Common myeloid progenitor, CD34-positive (primary cell): ENCODE measurements around the gene DMGDH.

Experiments used
- CTCF ChIA-PET: fragments of 350-600 bp; sonication (Branson Sonifier 250); formaldehyde crosslinking; loops from one replicate; lab custom pipeline; 2021; ENCODE audit warnings: antibody characterized with exemption; lab: Charles Lee
- POLR2A ChIA-PET: fragments of 350-600 bp; sonication (Branson Sonifier 250); formaldehyde crosslinking; loops from one replicate; lab custom pipeline; 2021; ENCODE audit warnings: antibody characterized with exemption; lab: Charles Lee
- DNase-seq, 3 donors: peaks; one replicate each; pipeline versions ENCODE4 v3.0.0 to v3.0.0-alpha.2; 2013
- H3K27ac ChIP-seq, 2 experiments: 1 replicate in 1 of 2; 2 replicates in 1 of 2; pipeline ENCODE4 v1.7.0; 2013; ENCODE audit warnings: inconsistent platforms in 2 of 2, low read length in 2 of 2, mild to moderate bottlenecking in 2 of 2, low read depth in 1 of 2, moderate library complexity in 1 of 2; ENCODE audit not compliant: severe bottlenecking in 2 of 2, insufficient read depth in 1 of 2, poor library complexity in 1 of 2
- H3K27me3 ChIP-seq, 5 experiments: replicated peaks in 2 of 5; 1 replicate in 3 of 5; 2 replicates in 2 of 5; pipeline versions ENCODE4 v1.6.1 to v1.7.0; 2013; ENCODE audit warnings: low read length in 4 of 5, mild to moderate bottlenecking in 2 of 5, moderate library complexity in 2 of 5, inconsistent platforms in 1 of 5; ENCODE audit not compliant: insufficient read depth in 5 of 5, control insufficient read depth in 4 of 5
- H3K36me3 ChIP-seq, 4 experiments: 1 replicate in 2 of 4; 2 replicates in 2 of 4; pipeline versions ENCODE4 v1.6.1 to v1.7.0; 2013; ENCODE audit warnings: low read length in 3 of 4, control low read depth in 1 of 4, mild to moderate bottlenecking in 1 of 4; ENCODE audit not compliant: control insufficient read depth in 4 of 4, insufficient read depth in 4 of 4
- H3K4me1 ChIP-seq, 4 experiments: 1 replicate in 3 of 4; 2 replicates in 1 of 4; pipeline versions ENCODE4 v1.6.1 to v1.7.1; 2013; ENCODE audit warnings: low read length in 3 of 4, mild to moderate bottlenecking in 3 of 4, control low read depth in 1 of 4, inconsistent platforms in 1 of 4, moderate library complexity in 1 of 4; ENCODE audit not compliant: control insufficient read depth in 4 of 4, insufficient read depth in 4 of 4; ENCODE audit errors: control extremely low read depth in 1 of 4
- H3K4me3 ChIP-seq, 7 experiments: 1 replicate in 4 of 7; 2 replicates in 3 of 7; pipeline versions ENCODE4 v1.5.1 to v1.7.0; 2013; ENCODE audit warnings: mild to moderate bottlenecking in 7 of 7, low read length in 6 of 7, moderate library complexity in 6 of 7, inconsistent platforms in 2 of 7, low read depth in 2 of 7, control low read depth in 1 of 7; ENCODE audit not compliant: insufficient read depth in 4 of 7, control insufficient read depth in 1 of 7; ENCODE audit errors: extremely low read depth in 1 of 7
- H3K9me3 ChIP-seq, 5 experiments: 1 replicate in 4 of 5; 2 replicates in 1 of 5; pipeline versions ENCODE4 v1.6.1 to v1.7.1; 2013; ENCODE audit warnings: low read length in 4 of 5, mild to moderate bottlenecking in 2 of 5, inconsistent platforms in 1 of 5, low read depth in 1 of 5, moderate library complexity in 1 of 5; ENCODE audit not compliant: control insufficient read depth in 4 of 5, insufficient read depth in 2 of 5; ENCODE audit errors: control extremely low read depth in 1 of 5
- WGBS: methylation state at CpG from one replicate; pipeline ENCODE4 v1.1.5; 2013; ENCODE audit not compliant: insufficient coverage; 5-methylcytosine and 5-hydroxymethylcytosine counted together

Gene DMGDH

GRCh38 chr5:79021753-79022152, 47.7 kb downstream of the DMGDH start:
- no peak overlapping the region for H3K27ac ChIP-seq
- 87% methylated on average over 2 of the region's 4 CpGs for WGBS
- POLR2A ChIA-PET = no interaction called here

GRCh38 chr5:79020861-79021561, 48.5 kb downstream of the DMGDH start:
- Histone ChIP-seq H3K9me3 (no peaks in the 10 kb centered on the region), H3K4me3 (peak overlapping the region in 2 of 7 experiments; percentile 5 to 45), H3K27ac (no peak overlapping the region), H3K4me1 (peaks cover 0 to 7% (median 1%) of the 10 kb centered on the region in 4 experiments), H3K36me3 (no peaks in the 10 kb centered on the region), H3K27me3 (peaks cover 0 to 10% (median 4%) of the 10 kb centered on the region in 5 experiments)
- CTCF ChIA-PET = interaction anchor here (0.5 to 15.9 kb wide), 21 partner anchors 8 to 1651 kb away, joined by 3 to 277 read pairs (median 4); partner anchors contain the start of gene ARSB
- peak; percentile 65 to 81 (median 76) for DNase-seq
- POLR2A ChIA-PET = interaction anchor here (0.6 kb wide), 1 partner anchor 243 kb away, joined by 4 read pairs; no protein-coding TSS in a partner anchor
- WGBS = 13% methylated on average over 10 of the region's 14 CpGs

More at GRCh38 chr5:79021753-79022152, 47.7 kb downstream of the DMGDH start:
- Histone ChIP-seq H3K9me3 (no peaks in the 10 kb centered on the region), H3K4me1 (peaks cover 0 to 7% (median 1%) of the 10 kb centered on the region in 4 experiments), H3K27me3 (peaks cover 0 to 12% (median 4%) of the 10 kb centered on the region in 5 experiments), H3K36me3 (no peaks in the 10 kb centered on the region), H3K4me3 (no peak overlapping the region)
- CTCF ChIA-PET = interaction anchor here (0.5 to 15.9 kb wide), 15 partner anchors 9 to 1062 kb away, joined by 3 to 277 read pairs (median 4); partner anchors contain the start of gene ARSB
- no peak for DNase-seq

- Histone ChIP-seq H3K36me3 (no peaks in the 10 kb centered on the region), H3K4me3 (peak overlapping the region in 1 of 7 experiments; percentile 0), H3K4me1 (no peaks in the 10 kb centered on the region), H3K9me3 (peaks cover 0 to 12% (median 3%) of the 10 kb centered on the region in 5 experiments), H3K27ac (no peak overlapping the region), H3K27me3 (peaks cover 0 to 4% (median 0%) of the 10 kb centered on the region in 5 experiments)
- ChIA-PET CTCF (no interaction called here), POLR2A (no interaction called here)
- DNase-seq = no peak
- 94% methylated on average over 2 of the region's 2 CpGs for WGBS
These were observed 54.8 kb downstream of the DMGDH start for GRCh38 chr5:79014631-79015030.

- no peaks in the 10 kb centered on the region for H3K4me1 ChIP-seq
- DNase-seq = no peak
- H3K4me3 ChIP-seq = no peak overlapping the region
- peaks cover 0 to 12% (median 3%) of the 10 kb centered on the region in 5 experiments for H3K9me3 ChIP-seq
- H3K36me3 ChIP-seq = no peaks in the 10 kb centered on the region
- CTCF ChIA-PET = interaction anchor here (1.0 to 2.5 kb wide), 4 partner anchors 8 to 31 kb away, joined by 3 to 17 read pairs (median 4); no protein-coding TSS in a partner anchor
- no peaks in the 10 kb centered on the region for H3K27me3 ChIP-seq
- POLR2A ChIA-PET = no interaction called here
- H3K27ac ChIP-seq = no peak overlapping the region
These were observed 57.6 kb downstream of the DMGDH start for GRCh38 chr5:79011869-79012268.

GRCh38 chr5:79011219-79011836, 58.1 kb downstream of the DMGDH start:
- H3K36me3 ChIP-seq = no peaks in the 10 kb centered on the region
- no peaks in the 10 kb centered on the region for H3K27me3 ChIP-seq
- no CpG with 5 or more reads among the region's 1 CpG for WGBS
- no peak overlapping the region for H3K4me3 ChIP-seq
- ChIA-PET CTCF (interaction anchor here (1.0 to 2.6 kb wide), 6 partner anchors 9 to 145 kb away, joined by 3 to 17 read pairs (median 4); no protein-coding TSS in a partner anchor), POLR2A (no interaction called here)
- no peak overlapping the region for H3K27ac ChIP-seq
- DNase-seq = no peak
- peaks cover 0 to 12% (median 3%) of the 10 kb centered on the region in 5 experiments for H3K9me3 ChIP-seq
- no peaks in the 10 kb centered on the region for H3K4me1 ChIP-seq

- no peaks in the 10 kb centered on the region for H3K27me3 ChIP-seq
- H3K27ac ChIP-seq = no peak overlapping the region
- no peaks in the 10 kb centered on the region for H3K4me1 ChIP-seq
- WGBS = 100% methylated on average over 3 of the region's 3 CpGs
- H3K4me3 ChIP-seq = no peak overlapping the region
- DNase-seq = no peak
- ChIA-PET CTCF (interaction anchor here (1.7 to 2.6 kb wide), 2 partner anchors 12 to 16 kb away, joined by 8 to 10 read pairs; no protein-coding TSS in a partner anchor), POLR2A (no interaction called here)
- peaks cover 0 to 12% (median under 1%) of the 10 kb centered on the region in 5 experiments for H3K9me3 ChIP-seq
- H3K36me3 ChIP-seq = no peaks in the 10 kb centered on the region
These were observed 61.1 kb downstream of the DMGDH start for GRCh38 chr5:79008362-79008761.
